Fibroblast of lung (primary cell): ENCODE data around the gene CHI3L2.

Source experiments
- EZH2 ChIP-seq: IDR thresholded peaks from 2 replicates; pipeline ENCODE4 v1.5.1; 2012; ENCODE audit warnings: low read length, control low read depth, mild to moderate bottlenecking; ENCODE audit errors: missing control alignments
- TF ChIP-seq, protein P1 (sequence below), 2 donors: IDR thresholded peaks in 1 of 2; conservative IDR thresholded peaks in 1 of 2; 1 replicate in 1 of 2; 2 replicates in 1 of 2; pipeline ENCODE4 v1.5.1; 2011 to 2012; ENCODE audit warnings: low read length in 2 of 2, control low read depth in 1 of 2, inconsistent platforms in 1 of 2, low read depth in 1 of 2, mild to moderate bottlenecking in 1 of 2

DNA sequence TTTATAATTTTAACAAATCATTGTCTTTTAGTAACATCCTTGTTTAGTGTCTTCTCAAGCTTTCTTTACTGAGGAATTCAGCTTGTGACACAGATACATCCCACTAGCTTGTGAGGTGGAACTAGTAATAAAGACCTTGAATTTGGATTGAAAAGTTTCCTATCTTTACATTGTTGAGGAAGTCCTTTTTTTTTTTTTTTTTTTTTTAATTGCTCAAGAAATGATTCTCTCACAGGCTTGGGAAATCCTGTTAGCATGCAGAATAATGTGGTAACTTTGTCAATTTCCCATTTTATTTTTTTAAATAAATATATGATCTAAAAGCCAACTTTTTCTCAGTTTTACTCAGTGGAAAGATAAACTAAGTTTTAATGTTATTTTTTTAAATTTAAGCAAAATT, 42.9 kb upstream of the CHI3L2 start:
- TF ChIP-seq, protein P1, sequence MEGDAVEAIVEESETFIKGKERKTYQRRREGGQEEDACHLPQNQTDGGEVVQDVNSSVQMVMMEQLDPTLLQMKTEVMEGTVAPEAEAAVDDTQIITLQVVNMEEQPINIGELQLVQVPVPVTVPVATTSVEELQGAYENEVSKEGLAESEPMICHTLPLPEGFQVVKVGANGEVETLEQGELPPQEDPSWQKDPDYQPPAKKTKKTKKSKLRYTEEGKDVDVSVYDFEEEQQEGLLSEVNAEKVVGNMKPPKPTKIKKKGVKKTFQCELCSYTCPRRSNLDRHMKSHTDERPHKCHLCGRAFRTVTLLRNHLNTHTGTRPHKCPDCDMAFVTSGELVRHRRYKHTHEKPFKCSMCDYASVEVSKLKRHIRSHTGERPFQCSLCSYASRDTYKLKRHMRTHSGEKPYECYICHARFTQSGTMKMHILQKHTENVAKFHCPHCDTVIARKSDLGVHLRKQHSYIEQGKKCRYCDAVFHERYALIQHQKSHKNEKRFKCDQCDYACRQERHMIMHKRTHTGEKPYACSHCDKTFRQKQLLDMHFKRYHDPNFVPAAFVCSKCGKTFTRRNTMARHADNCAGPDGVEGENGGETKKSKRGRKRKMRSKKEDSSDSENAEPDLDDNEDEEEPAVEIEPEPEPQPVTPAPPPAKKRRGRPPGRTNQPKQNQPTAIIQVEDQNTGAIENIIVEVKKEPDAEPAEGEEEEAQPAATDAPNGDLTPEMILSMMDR (conservative IDR thresholded peaks at IDR 0.05 in 1 of 2, IDR thresholded peaks at IDR 0.05 in 1 of 2; ENCODE audit: low read depth in 1 of 2, low read length in 2 of 2), result no peak
- no peak for TF ChIP-seq EZH2
